Femur (tissue), 1 donor: Measurements from ENCODE around the gene C10orf105.

Experiments used
- DNase-seq: peaks from one replicate; pipeline ENCODE4 v3.0.0-alpha.2; 2017

C10orf105 gene

GRCh38 chr10:71697938-71698709, 21.5 kb downstream of the C10orf105 start:
- no peak for DNase-seq

- peak; percentile 52 for DNase-seq
These were observed 22.8 kb downstream of the C10orf105 start for GRCh38 chr10:71696628-71697326.

DNA sequence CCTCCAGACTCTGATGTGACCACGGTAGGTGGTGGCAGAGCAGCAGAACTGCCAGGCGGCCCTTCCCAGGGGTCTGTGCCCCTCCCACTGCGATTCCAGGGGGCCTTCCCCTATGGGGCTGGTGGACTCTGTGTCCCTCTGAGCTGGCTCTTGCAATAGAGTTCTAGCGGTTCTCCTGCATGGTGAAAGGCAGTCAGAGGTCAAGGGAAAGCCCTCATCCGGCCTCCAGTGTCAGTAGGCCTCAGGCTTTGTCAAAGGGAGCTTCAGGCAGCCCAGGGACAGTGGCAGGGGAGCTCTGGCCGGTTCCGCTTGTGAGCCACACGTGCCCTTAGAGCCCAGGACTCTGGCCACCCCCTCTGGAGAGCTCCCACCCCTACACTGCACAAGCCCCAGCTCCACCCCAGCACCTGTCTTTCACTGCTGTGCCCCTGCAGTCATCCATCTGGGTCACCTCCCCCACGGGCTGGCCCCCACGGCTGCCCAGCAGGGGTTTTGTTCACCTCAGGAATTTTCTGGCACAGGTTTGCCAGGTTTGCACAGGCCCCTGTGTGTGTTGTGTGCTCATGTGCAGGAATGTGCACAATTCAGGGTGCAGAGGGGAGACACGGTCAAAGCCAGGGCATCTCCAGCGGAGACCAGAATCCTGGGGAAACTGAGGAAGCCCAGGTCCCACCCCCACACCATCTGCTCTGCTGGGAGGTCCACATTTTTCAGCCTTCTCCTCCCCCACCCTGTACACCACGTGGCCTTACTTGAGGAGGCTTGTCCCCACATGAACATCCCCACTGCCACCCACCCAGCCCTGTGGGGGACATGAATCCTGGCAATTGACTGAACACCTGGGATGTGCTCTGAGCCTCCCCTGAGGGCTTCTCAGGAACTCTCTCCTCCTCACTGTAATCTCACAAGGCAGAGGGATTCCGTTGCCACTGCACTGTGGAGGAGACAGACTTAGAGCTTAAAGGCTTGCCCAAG, 23.8 kb downstream of the C10orf105 start:
- DNase-seq = no peak

DNA sequence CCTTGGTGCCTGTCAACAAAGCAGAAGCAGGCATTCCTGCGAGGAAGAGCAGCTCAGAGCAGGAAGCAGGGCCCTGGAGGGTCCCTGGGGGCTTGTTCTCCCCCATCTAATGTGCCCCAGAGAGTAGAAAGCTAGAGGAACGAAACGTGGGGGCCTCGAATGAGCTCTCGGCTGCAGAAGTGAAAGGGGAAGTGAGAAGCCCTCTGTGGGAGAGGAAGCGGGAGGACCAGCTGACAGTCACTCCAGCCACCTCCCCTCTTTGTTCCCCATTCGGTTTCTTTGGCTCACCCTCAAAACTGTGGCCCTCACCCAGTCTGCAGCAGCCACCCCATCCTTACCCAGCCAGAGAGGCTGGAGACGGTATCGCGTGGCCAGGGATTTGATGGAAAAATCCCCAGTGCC, 25.0 kb downstream of the C10orf105 start:
- peak; percentile 61 for DNase-seq

DNA sequence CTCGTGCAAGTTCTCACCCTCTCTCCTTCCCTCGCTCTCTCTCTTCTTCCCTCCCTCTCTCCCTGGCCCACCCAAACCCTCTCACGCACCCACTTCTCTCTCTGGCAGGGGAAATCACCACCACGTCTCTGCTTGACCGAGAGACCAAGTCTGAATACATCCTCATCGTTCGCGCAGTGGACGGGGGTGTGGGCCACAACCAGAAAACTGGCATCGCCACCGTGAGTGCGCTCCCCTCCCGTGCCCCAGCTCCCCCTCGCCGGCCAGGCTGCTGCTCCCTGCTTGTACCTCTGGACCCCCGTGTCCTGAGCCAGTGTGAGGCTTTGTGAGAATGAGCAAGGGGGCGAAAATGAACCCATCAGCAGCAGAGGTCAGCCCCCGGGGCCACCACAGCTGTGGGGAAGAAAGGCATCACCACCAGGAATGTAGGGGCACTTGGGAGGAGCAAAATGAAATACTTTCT, 25.5 kb downstream of the C10orf105 start:
- no peak for DNase-seq

- no peak for DNase-seq
These were observed 26.2 kb downstream of the C10orf105 start for GRCh38 chr10:71693377-71693776.

GRCh38 chr10:71692598-71693306, 26.8 kb downstream of the C10orf105 start:
- no peak for DNase-seq

DNA sequence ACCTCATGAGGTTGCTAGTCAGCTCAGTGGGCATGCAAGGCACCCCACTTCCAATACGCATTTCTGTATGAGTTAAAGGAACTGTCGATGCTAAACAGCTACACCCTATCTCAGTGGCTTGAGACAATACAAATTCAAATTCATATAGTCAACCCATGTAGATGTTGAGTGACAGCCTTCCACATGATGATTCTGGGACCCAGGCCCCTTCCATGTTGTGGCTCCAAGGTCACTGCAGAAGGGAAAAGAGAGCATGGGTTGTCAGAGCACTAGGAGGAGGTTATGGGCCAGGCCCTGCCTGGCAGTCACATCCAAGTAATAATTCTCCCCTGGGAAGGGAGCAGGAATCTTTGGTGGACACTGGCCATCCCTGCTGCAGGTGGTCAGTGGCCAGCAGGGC, 28.2 kb downstream of the C10orf105 start:
- no peak for DNase-seq

- no peak for DNase-seq
These were observed 29.4 kb downstream of the C10orf105 start for GRCh38 chr10:71690094-71690720.

DNA sequence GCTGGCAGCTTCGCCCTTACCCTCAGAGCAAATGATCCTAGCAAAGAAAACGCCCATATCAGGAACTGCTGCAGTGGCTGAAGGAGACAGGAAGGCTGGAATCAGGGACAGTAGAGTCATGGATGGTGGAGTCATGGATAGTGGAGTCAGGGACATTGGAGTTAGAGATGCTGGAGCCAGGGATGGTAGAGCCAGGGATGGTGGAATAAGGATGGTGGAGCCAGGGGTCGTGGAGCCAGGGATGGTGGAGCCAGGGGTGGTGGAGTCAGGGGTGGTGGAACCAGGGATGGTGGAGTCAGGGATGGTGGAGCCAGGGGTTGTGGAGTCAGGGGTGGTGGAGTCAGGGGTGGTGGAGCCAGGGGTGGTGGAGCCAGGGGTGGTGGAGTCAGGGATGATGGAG, 31.3 kb downstream of the C10orf105 start:
- no peak for DNase-seq

GRCh38 chr10:71687480-71687879, 32.1 kb downstream of the C10orf105 start:
- no peak for DNase-seq

DNA sequence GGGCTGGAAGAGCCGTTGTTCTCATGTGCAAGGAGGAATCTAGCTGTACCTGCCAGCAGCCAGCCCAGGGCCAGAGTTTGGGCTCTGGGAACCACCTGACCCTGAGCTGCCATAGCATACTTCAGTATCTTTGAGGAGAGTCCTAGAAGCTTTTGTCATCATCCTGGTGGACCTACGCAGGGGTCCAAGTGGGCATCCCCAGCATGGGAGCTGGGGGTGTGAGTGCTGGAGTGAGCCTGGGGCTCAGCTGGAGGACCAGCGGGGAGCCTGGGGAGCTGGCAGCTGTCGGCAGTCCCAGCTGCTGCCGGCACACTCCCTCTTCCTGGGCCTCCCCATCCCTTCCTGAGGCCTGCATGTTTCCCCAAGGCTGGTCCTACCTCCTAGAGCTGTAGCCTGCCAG, 32.5 kb downstream of the C10orf105 start:
- DNase-seq = no peak

- DNase-seq = no peak
These were observed 33.9 kb downstream of the C10orf105 start for GRCh38 chr10:71685554-71686232.

DNA sequence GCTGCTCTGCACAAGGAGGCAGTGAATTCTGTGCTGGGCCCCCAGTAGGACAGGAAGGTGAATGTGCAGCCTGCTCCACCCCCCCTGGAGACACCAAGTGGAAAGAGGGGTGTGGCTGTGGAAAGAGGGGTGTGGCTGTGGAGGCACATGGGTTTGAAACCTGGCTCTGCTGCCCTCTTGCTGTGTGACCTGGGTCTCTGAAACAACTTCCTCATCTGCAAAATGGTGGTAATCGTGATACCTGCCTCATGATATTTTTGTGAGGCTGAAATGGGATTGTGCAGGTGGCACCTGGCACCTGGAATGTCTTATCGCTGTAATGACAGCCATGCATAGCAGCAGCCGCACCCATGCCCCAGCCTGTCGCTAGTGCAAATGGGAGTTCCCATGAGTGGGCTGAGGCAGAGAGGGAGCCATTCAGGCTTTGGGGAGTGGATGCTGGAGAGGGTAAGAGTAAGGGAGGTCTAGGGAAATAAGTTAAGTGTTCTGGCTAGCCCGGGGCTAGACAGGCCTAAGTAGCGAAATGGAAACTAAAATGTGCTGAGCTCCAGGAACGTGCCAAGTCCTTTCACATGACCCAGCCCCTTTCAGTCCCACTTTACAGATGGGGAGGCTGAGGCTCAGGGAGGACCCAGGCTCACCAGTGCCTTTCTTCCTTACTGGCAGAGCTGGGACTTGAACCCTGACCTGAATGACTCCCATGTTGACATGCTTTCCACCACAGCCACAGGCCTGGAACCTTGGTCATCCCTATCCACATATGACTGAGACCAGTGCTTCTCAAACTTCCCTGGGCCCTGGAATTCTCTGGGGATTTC, 35.0 kb downstream of the C10orf105 start:
- no peak for DNase-seq

GRCh38 chr10:71683301-71683700, 36.3 kb downstream of the C10orf105 start:
- no peak for DNase-seq

DNA sequence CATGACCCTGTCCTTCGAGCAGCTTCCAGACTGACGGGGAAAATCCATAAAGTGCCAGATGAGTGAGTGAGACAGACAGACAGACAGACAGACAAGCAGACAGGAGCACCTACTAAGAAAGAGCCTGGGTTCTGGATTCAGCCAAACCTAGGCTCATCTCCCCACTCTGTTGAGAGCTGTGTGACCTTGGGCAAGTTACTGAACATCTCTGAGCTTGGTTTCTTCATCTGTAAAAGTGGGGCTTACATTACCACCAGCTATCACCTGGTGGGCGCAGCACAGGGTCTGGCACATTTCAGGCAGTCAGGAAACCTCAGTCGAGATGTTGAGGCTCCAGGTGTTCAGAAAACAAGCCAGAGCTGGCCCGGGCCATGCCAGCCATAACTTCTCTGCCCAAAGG, 37.6 kb downstream of the C10orf105 start:
- no peak for DNase-seq

GRCh38 chr10:71679425-71679824, 40.2 kb downstream of the C10orf105 start:
- no peak for DNase-seq

GRCh38 chr10:71678057-71678805, 41.3 kb downstream of the C10orf105 start:
- DNase-seq = no peak

DNA sequence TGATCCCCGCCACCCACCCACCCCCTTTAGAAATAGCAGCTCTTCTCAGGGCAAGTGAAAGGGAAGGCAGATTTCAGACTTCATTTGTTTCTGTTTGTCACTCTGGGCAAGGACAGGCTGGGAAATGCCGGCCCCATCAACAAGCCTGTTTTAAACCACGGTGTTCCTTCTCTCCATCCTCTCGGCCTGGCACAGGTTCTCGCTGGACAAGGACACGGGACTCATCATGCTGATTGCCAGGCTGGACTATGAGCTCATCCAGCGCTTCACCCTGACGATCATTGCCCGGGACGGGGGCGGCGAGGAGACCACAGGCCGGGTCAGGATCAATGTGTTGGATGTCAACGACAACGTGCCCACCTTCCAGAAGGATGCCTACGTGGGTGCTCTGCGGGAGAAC, 42.3 kb downstream of the C10orf105 start:
- DNase-seq = no peak
